Endothelial cell of umbilical vein (primary cell): ENCODE data around the gene IL1RL1. TPM values are rescaled to one million over a fixed set of nuclear protein-coding genes. Genes with fewer than 3 reads are reported as not detected.

Experiments
- BruUV-seq: library from RNA; stranded (reverse); fragments of 400-500 nt; replicated peaks from 2 replicates; lab custom pipeline; 2021; lab: Mats Ljungman, UMichigan
- CTCF ChIA-PET: fragments of 300-600, 350-600 bp; sonication (Branson Sonifier 250); formaldehyde crosslinking; loops from one replicate; lab custom pipeline; 2021; ENCODE audit warnings: antibody characterized with exemption, inconsistent platforms; lab: Charles Lee
- POLR2A ChIA-PET: fragments of 300-600, 350-600 bp; sonication (Branson Sonifier 250); formaldehyde crosslinking; loops from one replicate; lab custom pipeline; 2021; ENCODE audit warnings: antibody characterized with exemption, inconsistent platforms; lab: Charles Lee
- DNase-seq: peaks from one replicate; pipeline ENCODE4 v3.0.0-alpha.2; 2011; ENCODE audit warnings: low read depth, low spot score
- FAIRE-seq: peaks from 2 replicates; lab custom pipeline; 2011; peaks lifted over from hg19 to GRCh38; lab: Jason Lieb, UNC
- H2AFZ ChIP-seq: 2 replicates; pipeline ENCODE4 v1.6.0; 2012; ENCODE audit warnings: low read depth, low read length, control low read depth, inconsistent platforms
- H3K27ac ChIP-seq: 2 replicates; pipeline ENCODE4 v1.5.1; 2011; ENCODE audit warnings: low read depth, mild to moderate bottlenecking, control low read depth, low read length, moderate library complexity; ENCODE audit not compliant: insufficient read depth
- H3K27me3 ChIP-seq, 2 experiments: 2 replicates each; pipeline versions ENCODE4 v1.6.0 to v1.6.1; 2011; ENCODE audit warnings: low read length in 2 of 2, mixed read lengths in 1 of 2; ENCODE audit not compliant: control insufficient read depth in 2 of 2, insufficient read depth in 2 of 2
- H3K36me3 ChIP-seq, 2 experiments: 2 replicates in 1 of 2; 3 replicates in 1 of 2; pipeline ENCODE4 v1.5.1; 2011; ENCODE audit warnings: low read length in 2 of 2, mild to moderate bottlenecking in 1 of 2, moderate library complexity in 1 of 2; ENCODE audit not compliant: control insufficient read depth in 2 of 2, insufficient read depth in 2 of 2; ENCODE audit errors: extremely low read depth in 1 of 2
- H3K4me1 ChIP-seq: 3 replicates; pipeline ENCODE4 v1.5.1; 2011; ENCODE audit warnings: mild to moderate bottlenecking, low read length; ENCODE audit not compliant: control insufficient read depth, insufficient read depth; ENCODE audit errors: extremely low read depth
- H3K4me2 ChIP-seq: 2 replicates; pipeline ENCODE4 v1.6.1; 2011; ENCODE audit warnings: low read length, control low read depth, mixed read lengths; ENCODE audit not compliant: insufficient read depth
- H3K4me3 ChIP-seq, 3 experiments: fragments of 200-600 bp in 1 of 3; sonication (generic), shearing (Covaris generic) in 1 of 3; replicated peaks in 1 of 3; 2 replicates each; pipeline ENCODE4 v1.5.1; 2011 to 2016; ENCODE audit warnings: control low read depth in 3 of 3, low read length in 3 of 3, mild to moderate bottlenecking in 2 of 3, inconsistent platforms in 1 of 3, low read depth in 1 of 3, moderate library complexity in 1 of 3; ENCODE audit not compliant: insufficient read depth in 1 of 3
- H3K79me2 ChIP-seq: 2 replicates; pipeline ENCODE4 v1.6.0; 2012; ENCODE audit warnings: low read length, inconsistent platforms; ENCODE audit not compliant: control insufficient read depth, insufficient read depth
- H3K9ac ChIP-seq: replicated peaks from 2 replicates; pipeline ENCODE3; 2011; ENCODE audit warnings: low read length, control low read depth; ENCODE audit not compliant: insufficient read depth; ENCODE audit errors: extremely low read depth
- H3K9me1 ChIP-seq: replicated peaks from 3 replicates; pipeline ENCODE4 v1.6.0; 2011; ENCODE audit warnings: mild to moderate bottlenecking, low read length; ENCODE audit not compliant: control insufficient read depth, insufficient read depth; ENCODE audit errors: extremely low read depth
- H3K9me3 ChIP-seq: replicated peaks from 2 replicates; pipeline ENCODE4 v1.5.1; 2012; ENCODE audit warnings: low read length, inconsistent platforms; ENCODE audit not compliant: control insufficient read depth, insufficient read depth
- H4K20me1 ChIP-seq: replicated peaks from 2 replicates; pipeline ENCODE3; 2011; ENCODE audit warnings: mild to moderate bottlenecking, low read length; ENCODE audit not compliant: control insufficient read depth, insufficient read depth; ENCODE audit errors: extremely low read depth
- GATA2 ChIP-seq: IDR thresholded peaks from 2 replicates; pipeline ENCODE4 v1.7.0; 2011; ENCODE audit warnings: low read depth, mild to moderate bottlenecking, moderate library complexity, mixed read lengths, low read length; ENCODE audit not compliant: insufficient read length, insufficient read depth
- MAX ChIP-seq: IDR thresholded peaks from 2 replicates; pipeline ENCODE4 v1.6.1; 2011; ENCODE audit not compliant: insufficient read depth, insufficient read length
- MYC ChIP-seq: IDR thresholded peaks from one replicate; pipeline ENCODE4 v1.6.1; 2011; ENCODE audit warnings: mild to moderate bottlenecking, low read depth, low read length
- POLR2A ChIP-seq: IDR thresholded peaks from 2 replicates; pipeline ENCODE4 v1.6.1; 2012; ENCODE audit warnings: low read depth, mild to moderate bottlenecking, control low read depth, low read length
- POLR2AphosphoS5 ChIP-seq: IDR thresholded peaks from 2 replicates; pipeline ENCODE4 v1.6.1; 2012; ENCODE audit warnings: low read depth, mild to moderate bottlenecking, control low read depth, low read length, moderate library complexity; ENCODE audit not compliant: insufficient read depth
- dilution Hi-C: fragments of 300-500 bp; cut with MboI; formaldehyde crosslinking; loops from one replicate; pipeline ENCODE4 v1.15.0; 2019; ENCODE audit warnings: low sequenced_read_pairs; ENCODE audit not compliant: extremely low pct_ligation_motif_present
- intact Hi-C: fragments of 100-400 bp; cut with micrococcal nuclease; formaldehyde crosslinking; loops from one replicate; pipeline ENCODE4 v1.10.0; 2022
- polyA plus RNA-seq, 4 experiments: library from polyadenylated mRNA; depleted of rRNA in 3 of 4; stranded (reverse) in 3 of 4; unstranded in 1 of 4; fragments of >200 nt; gene quantifications; 2 replicates each; pipeline versions ENCODE4 v1.2.1 to v1.2.3, GENCODE V29; 2011 to 2012; ENCODE audit warnings: missing spikeins in 1 of 4
- total RNA-seq: library from RNA; stranded (reverse); gene quantifications from 2 replicates; pipeline ENCODE4 v1.2.3, GENCODE V29; 2021
- TF ChIP-seq, protein P1 (sequence below), 2 donors: IDR thresholded peaks; 1 replicate in 1 of 2; 2 replicates in 1 of 2; pipeline ENCODE4 v1.5.1; 2011; ENCODE audit warnings: low read length in 2 of 2, mild to moderate bottlenecking in 2 of 2, moderate library complexity in 2 of 2, control low read depth in 1 of 2, inconsistent platforms in 1 of 2, low read depth in 1 of 2; ENCODE audit not compliant: insufficient read depth in 1 of 2; ENCODE audit errors: extremely low read depth in 1 of 2

The IL1RL1 gene
- total and polyA plus RNA-seq, 2 donors (not counting 3 experiments of a cell fraction or from before 2014, with no cell fraction given): 32.2 to 44.0 TPM

DNA sequence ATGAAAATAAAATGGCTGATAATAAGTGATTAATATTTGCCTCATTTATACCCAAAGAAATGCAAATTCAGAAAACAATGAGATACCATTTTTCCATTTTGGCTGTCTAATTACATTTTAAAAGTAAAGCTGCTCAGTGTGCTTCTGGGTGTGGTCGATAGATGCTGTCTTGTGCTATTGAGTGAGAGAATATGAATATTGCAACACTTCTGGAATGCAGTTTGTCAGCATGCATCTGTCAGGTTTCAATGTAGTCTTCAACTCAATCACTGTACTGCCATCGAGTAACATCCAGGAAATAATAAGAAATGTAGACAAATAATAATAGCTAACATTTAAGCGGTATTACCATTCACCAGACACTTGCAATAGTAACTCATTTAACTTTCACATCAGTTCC, 48.2 kb downstream of the IL1RL1 start:
- intact Hi-C loops (no loop called here), dilution Hi-C loops (no loop called here)
- no peaks in the 10 kb centered on the region for H4K20me1 ChIP-seq
- no peak overlapping the region for H3K4me2 ChIP-seq
- no peak overlapping the region for H3K4me3 ChIP-seq
- CTCF ChIA-PET: interaction anchor here (2.3 to 4.0 kb wide), 3 partner anchors 58 to 339 kb away, joined by 9 to 28 read pairs (median 12); no protein-coding TSS in a partner anchor
- DNase-seq: no peak
- POLR2A ChIA-PET: no interaction called here
- BruUV-seq: no TSS peak
- TF ChIP-seq, protein P1, sequence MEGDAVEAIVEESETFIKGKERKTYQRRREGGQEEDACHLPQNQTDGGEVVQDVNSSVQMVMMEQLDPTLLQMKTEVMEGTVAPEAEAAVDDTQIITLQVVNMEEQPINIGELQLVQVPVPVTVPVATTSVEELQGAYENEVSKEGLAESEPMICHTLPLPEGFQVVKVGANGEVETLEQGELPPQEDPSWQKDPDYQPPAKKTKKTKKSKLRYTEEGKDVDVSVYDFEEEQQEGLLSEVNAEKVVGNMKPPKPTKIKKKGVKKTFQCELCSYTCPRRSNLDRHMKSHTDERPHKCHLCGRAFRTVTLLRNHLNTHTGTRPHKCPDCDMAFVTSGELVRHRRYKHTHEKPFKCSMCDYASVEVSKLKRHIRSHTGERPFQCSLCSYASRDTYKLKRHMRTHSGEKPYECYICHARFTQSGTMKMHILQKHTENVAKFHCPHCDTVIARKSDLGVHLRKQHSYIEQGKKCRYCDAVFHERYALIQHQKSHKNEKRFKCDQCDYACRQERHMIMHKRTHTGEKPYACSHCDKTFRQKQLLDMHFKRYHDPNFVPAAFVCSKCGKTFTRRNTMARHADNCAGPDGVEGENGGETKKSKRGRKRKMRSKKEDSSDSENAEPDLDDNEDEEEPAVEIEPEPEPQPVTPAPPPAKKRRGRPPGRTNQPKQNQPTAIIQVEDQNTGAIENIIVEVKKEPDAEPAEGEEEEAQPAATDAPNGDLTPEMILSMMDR (IDR thresholded peaks at IDR 0.05; ENCODE audit: extremely low read depth in 1 of 2, insufficient read depth in 1 of 2, low read depth in 1 of 2, low read length in 2 of 2): no peak
- no peak for TF ChIP-seq GATA2
- TF ChIP-seq POLR2AphosphoS5: no peak
- TF ChIP-seq POLR2A: no peak
- no peak for TF ChIP-seq MAX
- no peak for TF ChIP-seq MYC
- H2AFZ ChIP-seq: no peak overlapping the region
- no peak overlapping the region for H3K27ac ChIP-seq
- no peaks in the 10 kb centered on the region for H3K79me2 ChIP-seq
- no peaks in the 10 kb centered on the region for H3K36me3 ChIP-seq
- no peaks in the 10 kb centered on the region for H3K9me3 ChIP-seq
- no peak overlapping the region for H3K9ac ChIP-seq
- no peaks in the 10 kb centered on the region for H3K9me1 ChIP-seq
- no peak for FAIRE-seq
- H3K27me3 ChIP-seq: no peaks in the 10 kb centered on the region
- peaks cover 3% of the 10 kb centered on the region for H3K4me1 ChIP-seq
